HL-60/S4 treated with phorbol 12-myristate 13-acetate at 8.2 ng/mL for 4 days and 3 days (cell line): ENCODE measurements around the gene MPPED1.

Experiments
- in situ Hi-C: fragments of 300-500 bp; cut with MboI; formaldehyde crosslinking; loops from 2 replicates; pipeline ENCODE4 v1.15.0; 2022; ENCODE audit warnings: low sequenced_read_pairs

Gene MPPED1

GRCh38 chr22:43446037-43446803 lies 34.4 kb downstream of the MPPED1 start:
- in situ Hi-C loops = no loop called here

- in situ Hi-C loops = no loop called here
Measured at GRCh38 chr22:43446916-43447315, 35.1 kb downstream of the MPPED1 start.

GRCh38 chr22:43447380-43447779 lies 35.6 kb downstream of the MPPED1 start:
- in situ Hi-C loops = no loop called here

- in situ Hi-C loops = no loop called here
Measured at GRCh38 chr22:43448048-43448447, 36.2 kb downstream of the MPPED1 start.

- in situ Hi-C loops = no loop called here
Measured at GRCh38 chr22:43449205-43449830, 37.5 kb downstream of the MPPED1 start.

- in situ Hi-C loops = no loop called here
Measured at GRCh38 chr22:43449831-43450225, 38.0 kb downstream of the MPPED1 start.

- in situ Hi-C loops = no loop called here
Measured at GRCh38 chr22:43451371-43452050, 39.7 kb downstream of the MPPED1 start.

GRCh38 chr22:43455846-43456245 lies 44.0 kb downstream of the MPPED1 start:
- in situ Hi-C loops = no loop called here

GRCh38 chr22:43457002-43457401 lies 45.2 kb downstream of the MPPED1 start:
- in situ Hi-C loops = no loop called here

GRCh38 chr22:43462701-43463100 lies 50.9 kb downstream of the MPPED1 start:
- in situ Hi-C loops = no loop called here

GRCh38 chr22:43464809-43465208 lies 53.0 kb downstream of the MPPED1 start:
- in situ Hi-C loops = no loop called here

GRCh38 chr22:43465291-43466015 lies 53.6 kb downstream of the MPPED1 start:
- in situ Hi-C loops = no loop called here

GRCh38 chr22:43466710-43467109 lies 54.9 kb downstream of the MPPED1 start:
- in situ Hi-C loops = no loop called here

- in situ Hi-C loops = no loop called here
Measured at GRCh38 chr22:43467216-43467940, 55.6 kb downstream of the MPPED1 start.

GRCh38 chr22:43470253-43470652 lies 58.4 kb downstream of the MPPED1 start:
- in situ Hi-C loops = no loop called here

- in situ Hi-C loops = no loop called here
Measured at GRCh38 chr22:43470941-43471585, 59.2 kb downstream of the MPPED1 start.

GRCh38 chr22:43471606-43472135 lies 59.9 kb downstream of the MPPED1 start:
- in situ Hi-C loops = no loop called here

- in situ Hi-C loops = no loop called here
Measured at GRCh38 chr22:43473031-43473430, 61.2 kb downstream of the MPPED1 start.

GRCh38 chr22:43473441-43473840 lies 61.6 kb downstream of the MPPED1 start:
- in situ Hi-C loops = no loop called here
